Mesothelial cell of epicardium (in vitro differentiated cells): Measurements from ENCODE around the gene LRRC15. TPM values are rescaled to one million over a fixed set of nuclear protein-coding genes. Genes with fewer than 3 reads are reported as not detected.

Experiments used
- DNase-seq, 2 experiments: peaks; one replicate each; pipeline ENCODE4 v3.0.0; 2021; ENCODE audit warnings: low spot score in 2 of 2; ENCODE audit not compliant: unreplicated experiment in 2 of 2
- H3K27ac Mint-ChIP-seq: 2 replicates; pipeline ENCODE4 v1.8.0; 2021; ENCODE audit warnings: mixed read lengths
- H3K27me3 Mint-ChIP-seq: 2 replicates; pipeline ENCODE4 v1.8.0; 2021; ENCODE audit warnings: low read depth, mixed read lengths
- H3K36me3 Mint-ChIP-seq: 2 replicates; pipeline ENCODE4 v1.8.0; 2021; ENCODE audit warnings: mixed read lengths
- H3K4me1 Mint-ChIP-seq: 2 replicates; pipeline ENCODE4 v1.8.0; 2021; ENCODE audit warnings: mixed read lengths
- H3K4me3 Mint-ChIP-seq: 2 replicates; pipeline ENCODE4 v1.8.0; 2021; ENCODE audit warnings: mild to moderate bottlenecking, moderate library complexity, mixed read lengths
- H3K9me3 Mint-ChIP-seq: 2 replicates; pipeline ENCODE4 v1.8.0; 2021; ENCODE audit warnings: mixed read lengths
- CTCF ChIP-seq: fragments of 200-600 bp; sonication (generic); IDR thresholded peaks from one replicate; pipeline ENCODE4 v1.5.0; 2021; ENCODE audit warnings: antibody characterized with exemption; ENCODE audit not compliant: unreplicated experiment
- total RNA-seq: library from RNA; stranded (reverse); gene quantifications from 3 replicates; pipeline ENCODE4 v1.2.1, GENCODE V29; 2021

LRRC15 gene
- total RNA-seq, 1 donor from 2014 or later = not detected

- Mint-ChIP-seq H3K36me3 (peaks cover 4% of the 10 kb centered on the region), H3K27me3 (peaks cover 11% of the 10 kb centered on the region), H3K27ac (no peak overlapping the region), H3K4me3 (no peak overlapping the region), H3K9me3 (peaks cover 19% of the 10 kb centered on the region), H3K4me1 (peaks cover 15% of the 10 kb centered on the region)
- TF ChIP-seq CTCF = no peak
- no peak for DNase-seq
These were observed 21.3 kb upstream of the LRRC15 start for GRCh38 chr3:194390835-194391234.

GRCh38 chr3:194389269-194389668, 19.7 kb upstream of the LRRC15 start:
- Mint-ChIP-seq H3K9me3 (peaks cover 19% of the 10 kb centered on the region), H3K4me3 (no peak overlapping the region), H3K27ac (no peak overlapping the region), H3K36me3 (peaks cover 4% of the 10 kb centered on the region), H3K27me3 (peaks cover 11% of the 10 kb centered on the region), H3K4me1 (no peaks in the 10 kb centered on the region)
- TF ChIP-seq CTCF = no peak
- DNase-seq = no peak

- Mint-ChIP-seq H3K9me3 (peaks cover 19% of the 10 kb centered on the region), H3K36me3 (peaks cover 4% of the 10 kb centered on the region), H3K4me1 (no peaks in the 10 kb centered on the region), H3K4me3 (no peak overlapping the region), H3K27ac (no peak overlapping the region), H3K27me3 (peaks cover 11% of the 10 kb centered on the region)
- DNase-seq = no peak
- no peak for TF ChIP-seq CTCF
These were observed 18.4 kb upstream of the LRRC15 start for GRCh38 chr3:194387926-194388418.

GRCh38 chr3:194387276-194387675, 17.7 kb upstream of the LRRC15 start:
- Mint-ChIP-seq H3K27me3 (peaks cover 11% of the 10 kb centered on the region), H3K9me3 (peaks cover 19% of the 10 kb centered on the region), H3K4me1 (no peaks in the 10 kb centered on the region), H3K27ac (no peak overlapping the region), H3K4me3 (no peak overlapping the region), H3K36me3 (peaks cover 4% of the 10 kb centered on the region)
- DNase-seq = no peak
- no peak for TF ChIP-seq CTCF

GRCh38 chr3:194386648-194387047, 17.1 kb upstream of the LRRC15 start:
- H3K27ac Mint-ChIP-seq = no peak overlapping the region
- no peak for DNase-seq
- H3K9me3 Mint-ChIP-seq = peaks cover 19% of the 10 kb centered on the region
- no peaks in the 10 kb centered on the region for H3K4me1 Mint-ChIP-seq
- H3K27me3 Mint-ChIP-seq = peaks cover 11% of the 10 kb centered on the region
- no peak for TF ChIP-seq CTCF
- no peak overlapping the region for H3K4me3 Mint-ChIP-seq
- peaks cover 4% of the 10 kb centered on the region for H3K36me3 Mint-ChIP-seq

GRCh38 chr3:194386066-194386465, 16.5 kb upstream of the LRRC15 start:
- Mint-ChIP-seq H3K27ac (no peak overlapping the region), H3K9me3 (peaks cover 14% of the 10 kb centered on the region), H3K4me3 (no peak overlapping the region), H3K4me1 (no peaks in the 10 kb centered on the region), H3K27me3 (peaks cover 11% of the 10 kb centered on the region), H3K36me3 (peaks cover 4% of the 10 kb centered on the region)
- peak in 1 of 2 experiments; percentile 29 for DNase-seq
- TF ChIP-seq CTCF = no peak
